GM20000 (cell line): ENCODE data around the gene RAPGEF4.

Experiments used
- DNase-seq: peaks from one replicate; pipeline ENCODE4 v3.0.0; 2012; ENCODE audit warnings: low spot score
- TF ChIP-seq, protein P1 (sequence below): IDR thresholded peaks from 2 replicates; pipeline ENCODE4 v1.5.1; 2012; ENCODE audit warnings: mild to moderate bottlenecking, control low read depth; ENCODE audit errors: extremely low read depth, missing control alignments

RAPGEF4 gene

DNA sequence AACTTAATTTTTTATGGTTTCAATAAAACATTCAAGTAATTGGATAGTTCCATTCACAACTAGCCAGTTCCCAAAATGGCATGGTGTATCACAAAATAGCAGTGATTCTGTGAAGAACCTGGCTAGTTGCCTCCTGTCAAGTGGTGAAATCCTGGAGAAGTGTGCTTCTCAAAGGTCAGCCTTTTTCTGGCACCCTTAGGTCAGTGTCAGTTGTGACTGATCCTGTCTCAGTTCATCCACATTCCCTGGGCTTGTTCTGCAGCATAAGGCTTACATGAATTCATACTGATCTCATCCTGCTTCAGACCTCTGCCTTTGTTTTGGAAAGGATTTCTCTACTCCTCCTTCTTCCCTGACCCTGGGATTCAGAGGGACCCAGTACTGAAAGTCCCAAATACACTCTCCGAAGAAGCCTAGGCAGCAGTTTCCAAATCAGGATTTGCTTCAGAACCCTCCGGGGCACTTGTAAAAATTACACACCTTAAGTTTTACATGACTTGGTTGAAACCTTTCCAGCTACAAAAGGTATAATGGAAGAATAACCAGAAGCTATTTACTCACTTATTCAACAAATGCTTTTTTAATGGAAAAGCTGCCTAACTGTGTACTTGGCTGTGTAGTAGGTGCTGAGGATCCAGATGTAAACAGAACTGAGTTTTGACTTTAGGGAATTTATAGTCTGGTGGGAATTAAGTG, 351.0 kb downstream of the RAPGEF4 start:
- TF ChIP-seq, protein P1, sequence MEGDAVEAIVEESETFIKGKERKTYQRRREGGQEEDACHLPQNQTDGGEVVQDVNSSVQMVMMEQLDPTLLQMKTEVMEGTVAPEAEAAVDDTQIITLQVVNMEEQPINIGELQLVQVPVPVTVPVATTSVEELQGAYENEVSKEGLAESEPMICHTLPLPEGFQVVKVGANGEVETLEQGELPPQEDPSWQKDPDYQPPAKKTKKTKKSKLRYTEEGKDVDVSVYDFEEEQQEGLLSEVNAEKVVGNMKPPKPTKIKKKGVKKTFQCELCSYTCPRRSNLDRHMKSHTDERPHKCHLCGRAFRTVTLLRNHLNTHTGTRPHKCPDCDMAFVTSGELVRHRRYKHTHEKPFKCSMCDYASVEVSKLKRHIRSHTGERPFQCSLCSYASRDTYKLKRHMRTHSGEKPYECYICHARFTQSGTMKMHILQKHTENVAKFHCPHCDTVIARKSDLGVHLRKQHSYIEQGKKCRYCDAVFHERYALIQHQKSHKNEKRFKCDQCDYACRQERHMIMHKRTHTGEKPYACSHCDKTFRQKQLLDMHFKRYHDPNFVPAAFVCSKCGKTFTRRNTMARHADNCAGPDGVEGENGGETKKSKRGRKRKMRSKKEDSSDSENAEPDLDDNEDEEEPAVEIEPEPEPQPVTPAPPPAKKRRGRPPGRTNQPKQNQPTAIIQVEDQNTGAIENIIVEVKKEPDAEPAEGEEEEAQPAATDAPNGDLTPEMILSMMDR, result no peak
- DNase-seq, result no peak

DNA sequence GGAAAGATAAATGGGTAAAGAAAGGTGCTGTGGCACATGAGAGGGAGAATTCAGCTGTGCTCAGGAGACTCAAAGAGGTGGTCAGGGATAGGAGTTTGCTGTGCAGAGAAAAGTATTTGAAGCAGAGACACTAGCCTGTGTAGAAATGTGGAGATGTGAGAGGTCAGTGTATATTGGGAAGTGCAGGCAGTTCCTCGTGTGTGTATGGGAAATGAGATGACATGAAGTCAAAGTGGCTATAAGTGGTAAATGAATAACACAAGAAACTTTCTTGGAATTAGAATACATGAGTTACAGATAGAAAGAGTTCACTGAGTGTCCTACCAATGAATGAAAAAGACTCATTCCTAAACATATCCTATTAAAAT, 351.6 kb downstream of the RAPGEF4 start:
- TF ChIP-seq, protein P1, result no peak
- no peak for DNase-seq

DNA sequence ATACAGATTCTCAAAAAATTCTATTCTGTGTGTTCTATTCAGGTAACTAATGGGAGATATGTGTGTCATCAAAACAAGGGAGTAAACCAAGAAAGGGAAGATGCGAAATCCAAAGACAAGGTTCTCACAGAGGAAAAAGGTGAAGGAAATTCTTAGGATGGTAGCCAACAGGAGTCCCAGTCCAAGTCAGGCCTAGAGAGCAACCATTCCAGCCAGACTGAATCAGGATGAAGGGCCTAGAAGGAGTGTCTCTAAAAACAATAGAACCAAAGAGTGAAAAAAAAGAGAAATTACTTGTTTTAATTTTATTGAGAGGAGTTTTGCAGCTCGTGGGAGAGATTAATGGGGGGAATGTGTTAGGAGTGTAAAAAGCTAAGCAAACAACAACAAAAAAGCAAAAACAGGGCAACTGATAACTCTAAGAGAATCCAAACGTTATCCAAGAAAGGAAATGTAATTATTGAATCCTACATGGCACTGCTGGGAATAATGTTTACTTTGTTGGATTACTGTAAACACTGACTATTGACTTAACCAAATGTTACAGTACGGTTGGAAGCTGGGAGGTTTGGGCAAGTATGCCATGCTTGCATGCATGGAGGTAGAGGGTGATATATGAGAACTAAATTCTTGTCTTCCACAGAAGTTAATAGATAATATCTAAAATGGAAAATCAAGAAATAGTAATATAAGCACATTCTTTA, 352.3 kb downstream of the RAPGEF4 start:
- TF ChIP-seq, protein P1, result no peak
- no peak for DNase-seq

DNA sequence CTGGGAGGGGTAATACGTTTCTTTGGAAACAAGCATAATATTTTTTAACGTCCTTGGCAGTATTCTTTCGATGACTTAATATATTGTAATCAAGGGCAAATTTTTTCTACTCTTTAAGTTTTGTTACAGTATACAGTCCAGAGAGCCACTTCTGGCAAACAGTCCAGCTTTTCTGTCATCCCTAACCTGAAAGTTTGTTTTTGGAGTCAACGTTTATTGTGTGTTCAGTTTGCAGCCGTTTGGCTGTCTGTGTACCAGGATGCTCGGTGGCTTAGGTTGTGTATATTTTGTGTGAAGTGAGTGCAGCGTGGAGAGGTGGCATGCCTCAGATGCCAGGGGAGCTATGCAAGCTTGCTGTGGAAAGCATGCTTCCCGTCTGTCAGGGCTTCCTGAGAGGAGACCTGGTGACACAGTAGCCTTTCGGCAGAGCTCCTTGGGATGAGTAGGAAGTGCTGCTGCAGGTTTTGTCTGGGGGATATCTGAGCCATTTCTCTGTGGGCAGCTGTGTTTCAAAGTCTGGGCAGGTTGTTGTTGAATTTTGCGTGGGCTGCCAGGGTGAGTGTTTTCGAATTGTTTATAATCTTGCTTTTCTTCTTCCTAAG, 354.7 kb downstream of the RAPGEF4 start:
- TF ChIP-seq, protein P1, result no peak
- no peak for DNase-seq

DNA sequence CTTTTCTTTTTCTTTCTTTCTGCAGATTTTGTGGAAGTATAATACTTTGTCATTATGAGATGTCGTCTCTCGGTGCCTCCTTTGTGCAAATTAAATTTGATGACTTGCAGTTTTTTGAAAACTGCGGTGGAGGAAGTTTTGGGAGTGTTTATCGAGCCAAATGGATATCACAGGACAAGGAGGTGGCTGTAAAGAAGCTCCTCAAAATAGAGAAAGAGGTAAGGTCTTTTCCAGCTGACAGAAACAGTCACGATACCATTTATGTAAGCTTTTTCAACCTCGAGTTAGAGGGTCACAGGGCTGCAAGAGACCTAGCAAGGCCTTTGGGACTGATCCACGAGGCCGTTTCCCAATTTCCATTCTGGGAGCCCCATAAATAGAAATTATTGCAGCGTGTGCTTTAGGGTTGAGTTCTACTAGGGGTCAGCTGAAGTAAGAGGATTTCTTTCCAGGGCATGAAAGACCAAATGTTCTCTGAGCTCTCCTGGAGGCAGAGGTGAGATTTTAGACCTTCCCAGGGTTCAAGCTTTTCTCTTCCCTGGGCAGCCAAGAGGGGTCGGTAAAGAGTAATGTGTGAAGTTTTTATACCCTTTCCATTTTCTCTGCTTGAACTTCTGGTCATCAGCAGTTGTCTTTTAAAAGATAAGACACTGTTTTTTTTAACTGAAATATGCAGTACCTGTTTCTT, 355.5 kb downstream of the RAPGEF4 start:
- TF ChIP-seq, protein P1, result no peak
- DNase-seq, result no peak

DNA sequence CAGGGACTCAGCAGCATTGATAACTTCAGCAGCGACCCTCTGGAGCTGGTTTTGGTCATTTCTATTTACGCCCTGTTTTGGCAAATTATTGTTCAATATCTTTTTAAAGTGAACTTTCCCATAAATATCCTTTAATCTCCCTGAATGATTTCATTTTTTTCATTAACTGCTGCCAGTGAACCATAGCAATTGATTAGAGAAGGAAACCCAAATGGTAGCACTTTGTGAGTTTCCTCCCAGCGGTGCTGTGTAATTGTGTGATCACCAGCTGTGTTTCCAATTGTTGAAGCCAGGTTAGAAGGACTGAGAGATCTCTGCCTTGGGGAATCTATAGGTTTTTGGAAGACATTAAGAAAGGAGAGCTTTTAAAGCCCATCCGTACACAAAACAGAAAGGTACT, 356.3 kb downstream of the RAPGEF4 start:
- TF ChIP-seq, protein P1, result no peak
- DNase-seq, result no peak
